DOHH2 (cell line): ENCODE measurements around the gene FIGN.

Experiments used
- EZH2phosphoT487 ChIP-seq: fragments of 200-600 bp; sonication (generic); IDR thresholded peaks from 2 replicates; pipeline ENCODE4 v1.6.1; 2017; ENCODE audit warnings: borderline replicate concordance, mild to moderate bottlenecking, antibody characterized with exemption, low read length, moderate library complexity, mixed read lengths
- TF ChIP-seq, protein P1 (sequence below): fragments of 200-600 bp; sonication (generic); IDR thresholded peaks from one replicate; pipeline ENCODE4 v1.5.1; 2014; ENCODE audit warnings: antibody characterized with exemption, mild to moderate bottlenecking, low read depth, low read length; ENCODE audit not compliant: poor library complexity, severe bottlenecking

- TF ChIP-seq, protein P1, sequence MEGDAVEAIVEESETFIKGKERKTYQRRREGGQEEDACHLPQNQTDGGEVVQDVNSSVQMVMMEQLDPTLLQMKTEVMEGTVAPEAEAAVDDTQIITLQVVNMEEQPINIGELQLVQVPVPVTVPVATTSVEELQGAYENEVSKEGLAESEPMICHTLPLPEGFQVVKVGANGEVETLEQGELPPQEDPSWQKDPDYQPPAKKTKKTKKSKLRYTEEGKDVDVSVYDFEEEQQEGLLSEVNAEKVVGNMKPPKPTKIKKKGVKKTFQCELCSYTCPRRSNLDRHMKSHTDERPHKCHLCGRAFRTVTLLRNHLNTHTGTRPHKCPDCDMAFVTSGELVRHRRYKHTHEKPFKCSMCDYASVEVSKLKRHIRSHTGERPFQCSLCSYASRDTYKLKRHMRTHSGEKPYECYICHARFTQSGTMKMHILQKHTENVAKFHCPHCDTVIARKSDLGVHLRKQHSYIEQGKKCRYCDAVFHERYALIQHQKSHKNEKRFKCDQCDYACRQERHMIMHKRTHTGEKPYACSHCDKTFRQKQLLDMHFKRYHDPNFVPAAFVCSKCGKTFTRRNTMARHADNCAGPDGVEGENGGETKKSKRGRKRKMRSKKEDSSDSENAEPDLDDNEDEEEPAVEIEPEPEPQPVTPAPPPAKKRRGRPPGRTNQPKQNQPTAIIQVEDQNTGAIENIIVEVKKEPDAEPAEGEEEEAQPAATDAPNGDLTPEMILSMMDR: no peak
- no peak for TF ChIP-seq EZH2phosphoT487
These were observed 161.5 kb downstream of the FIGN start for GRCh38 chr2:163574309-163574708.
